ENCODE measurements around the gene ISYNA1.
A peak's percentile ranks its signal among the peaks of the same experiment; 100 is the strongest.

ISYNA1 gene

GRCh38 chr19:18392417-18392816 lies 45.5 kb downstream of the ISYNA1 start:
- no peak for DNase-seq (ENCODE audit: low spot score)

DNA sequence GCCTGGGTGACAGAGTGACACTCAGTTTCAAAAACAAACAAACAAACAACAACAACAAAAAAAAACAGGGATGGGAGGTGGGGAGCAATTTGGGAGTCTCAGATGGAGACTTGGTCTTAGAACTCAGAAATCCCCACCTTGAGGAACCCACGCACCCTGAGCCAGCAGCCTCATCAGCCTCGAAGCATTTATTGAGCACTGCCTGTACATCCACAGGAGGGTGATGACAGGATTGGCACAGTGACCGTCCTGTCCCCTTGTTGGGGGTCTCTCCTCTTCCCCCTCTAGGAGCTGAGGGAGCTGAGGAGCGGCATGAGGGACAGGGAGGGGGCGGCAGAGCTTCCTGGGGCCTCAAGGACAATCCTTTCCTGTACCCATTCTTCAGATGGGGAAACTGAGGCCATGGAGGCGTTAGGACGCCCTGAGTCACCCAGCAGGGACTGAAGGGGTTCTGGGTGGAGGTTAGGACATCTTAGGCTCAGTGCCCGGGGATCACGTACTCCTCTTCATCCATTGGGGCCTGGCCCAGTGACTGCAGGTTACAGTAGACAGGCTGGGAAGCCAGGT lies 46.3 kb downstream of the ISYNA1 start:
- no peak for DNase-seq (ENCODE audit: low spot score)

DNA sequence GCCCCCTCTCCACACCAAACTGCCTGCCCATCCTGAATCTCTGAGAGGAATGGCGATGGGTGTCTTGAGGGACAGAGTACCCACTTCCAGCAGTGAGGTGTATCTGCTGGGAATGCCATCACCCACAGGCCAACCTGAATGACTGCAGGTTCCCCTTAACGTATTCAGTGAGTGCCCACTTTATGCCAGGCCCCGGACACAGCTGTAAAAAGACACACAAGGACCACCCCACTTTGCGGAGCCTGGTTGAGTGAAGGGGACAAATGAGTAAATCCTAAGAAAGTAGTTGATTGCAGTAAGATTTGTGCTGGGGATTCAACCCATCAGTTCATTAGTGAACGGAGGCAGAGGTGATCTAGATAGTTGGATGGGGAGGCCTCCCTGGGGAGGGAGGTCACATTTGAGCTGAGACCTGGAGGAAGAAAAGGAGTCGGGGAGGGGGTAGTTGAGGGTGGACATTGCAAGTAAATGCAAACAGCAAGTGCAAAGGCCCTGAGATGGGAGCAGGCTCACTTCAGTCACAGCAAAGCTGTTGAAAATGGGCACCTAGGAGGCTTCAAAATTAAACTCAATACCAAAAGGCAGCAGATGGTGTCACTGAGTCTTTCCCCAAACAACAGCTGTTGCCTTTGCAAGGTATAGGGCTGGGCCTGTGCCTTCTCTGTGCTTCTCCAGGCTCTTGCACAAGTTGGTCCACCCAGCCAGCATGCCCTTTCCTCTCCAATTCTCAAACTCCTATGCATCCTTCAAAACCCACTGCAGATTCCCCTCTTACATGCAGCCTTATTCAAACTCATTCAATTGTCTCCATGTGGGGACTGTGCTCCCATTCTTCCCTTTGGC lies 47.6 kb downstream of the ISYNA1 start:
- peak; percentile 73 for DNase-seq (ENCODE audit: low spot score)

DNA sequence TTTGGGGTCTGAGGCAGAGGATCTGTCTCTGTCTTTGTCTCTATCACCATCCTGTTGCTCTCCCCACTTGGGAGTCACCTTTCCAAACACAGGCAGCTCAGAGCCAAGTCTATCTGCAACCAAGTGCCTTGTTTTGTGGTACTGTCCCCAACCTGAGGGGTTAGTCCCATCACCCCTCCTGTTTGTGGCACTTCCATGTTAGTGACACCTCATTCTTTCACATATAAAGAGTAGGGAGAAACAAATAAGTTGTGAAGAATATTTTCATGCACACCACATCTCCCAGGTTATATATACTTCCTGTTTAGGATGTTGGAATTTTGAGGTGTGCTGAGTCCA lies 48.2 kb downstream of the ISYNA1 start:
- DNase-seq (ENCODE audit: low spot score), result no peak

GRCh38 chr19:18388960-18389725 lies 48.8 kb downstream of the ISYNA1 start:
- DNase-seq (ENCODE audit: low spot score), result no peak

GRCh38 chr19:18388100-18388959 lies 49.6 kb downstream of the ISYNA1 start:
- peak; percentile 45 for DNase-seq (ENCODE audit: low spot score)

DNA sequence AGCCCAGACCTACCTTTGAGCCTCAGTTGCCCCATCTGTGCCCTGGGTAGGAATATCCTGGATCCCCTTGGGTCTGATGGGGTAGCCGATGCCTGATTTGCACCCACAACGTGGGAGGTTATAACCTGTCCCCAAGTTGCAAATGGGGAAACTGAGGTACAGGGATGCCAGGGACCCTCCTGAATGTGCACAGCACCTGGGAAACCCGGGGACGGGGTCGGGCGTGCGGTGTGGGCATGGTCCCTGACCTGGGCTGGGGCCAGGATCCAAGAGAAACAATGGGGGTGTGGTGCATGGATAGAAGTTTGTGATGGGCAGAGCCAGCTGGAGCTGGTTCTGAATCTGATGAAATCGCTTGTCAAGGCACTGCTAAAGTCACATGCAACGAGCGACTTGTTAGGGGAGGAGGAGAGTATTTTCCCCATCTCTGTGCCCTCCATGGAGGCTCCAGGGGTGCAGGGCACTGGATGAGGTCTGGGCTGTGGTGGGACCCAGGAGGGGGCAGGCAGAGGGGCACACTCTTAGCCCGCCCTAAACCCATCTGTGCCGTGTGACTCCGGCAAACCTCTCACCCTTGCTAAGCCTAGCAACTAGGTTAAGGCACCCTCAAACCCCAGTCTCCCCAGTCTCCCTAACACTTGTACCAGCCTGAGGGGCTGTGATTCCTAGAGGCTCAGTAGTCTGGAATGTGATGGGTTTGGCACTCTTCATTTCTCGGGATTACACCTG lies 51.2 kb downstream of the ISYNA1 start:
- no peak for DNase-seq (ENCODE audit: low spot score)

- DNase-seq (ENCODE audit: low spot score), result peak; percentile 86
Measured at GRCh38 chr19:18385675-18386542, 52.0 kb downstream of the ISYNA1 start, which contains the start of gene GDF15. GDF15 (plus strand) TSS chr19:18386158; CDS start chr19:18386190, 32 bp downstream.

DNA sequence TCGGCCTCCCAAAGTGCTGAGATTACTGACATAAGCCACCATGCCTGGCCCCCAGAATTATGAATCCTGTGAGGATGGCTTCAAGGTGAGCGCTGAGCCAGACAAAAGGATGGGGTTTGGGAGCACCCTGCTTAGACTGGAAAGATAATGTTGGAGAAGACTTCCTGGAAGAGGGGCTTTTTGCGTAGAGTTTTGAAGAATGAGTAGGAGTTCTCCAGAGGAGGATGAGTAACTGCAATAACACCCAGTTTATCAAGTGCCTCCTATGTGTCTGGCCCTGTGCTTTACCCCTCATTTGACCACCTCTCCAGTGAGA lies 52.6 kb downstream of the ISYNA1 start:
- no peak for DNase-seq (ENCODE audit: low spot score)

DNA sequence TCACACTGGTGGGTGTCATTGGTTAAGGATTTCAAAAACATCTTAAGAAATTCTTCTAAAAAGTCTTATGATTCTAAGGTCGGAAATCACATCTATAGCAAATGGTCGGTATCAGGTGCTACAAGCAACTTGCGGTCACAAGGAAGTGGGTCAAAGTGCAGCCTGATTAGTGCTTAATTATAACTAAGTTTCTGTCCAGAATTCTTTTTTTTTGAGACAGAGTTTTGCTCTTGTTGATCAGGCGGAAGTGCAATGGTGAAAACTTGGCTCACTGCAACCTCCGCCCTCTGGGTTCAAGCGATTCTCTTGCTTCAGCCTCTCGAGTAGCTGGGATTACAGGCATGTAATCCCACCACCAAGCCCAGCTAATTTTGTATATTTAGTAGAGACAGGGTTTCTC lies 53.2 kb downstream of the ISYNA1 start:
- DNase-seq (ENCODE audit: low spot score), result no peak
